Measurements from ENCODE around the gene GNAZ. TPM values are rescaled to one million over a fixed set of nuclear protein-coding genes. Genes with fewer than 3 reads are reported as not detected.

The GNAZ gene
- total RNA-seq, 4 donors from 2014 or later = 0.64 to 9.9 (median 2.6) TPM

GRCh38 chr22:23113847-23114720 lies 43.8 kb downstream of the GNAZ start:
- intact Hi-C loops (cut with DNase I) = no loop called here
- Histone ChIP-seq H3K27me3 (no peaks in the 10 kb centered on the region), H3K4me3 (no peak overlapping the region), H3K4me1 (no peaks in the 10 kb centered on the region), H3K27ac (no peak overlapping the region), H3K36me3 (no peaks in the 10 kb centered on the region), H3K9me3 (no peaks in the 10 kb centered on the region)
- TF ChIP-seq CTCF (IDR thresholded peaks at IDR 0.05) (no peak), POLR2A (IDR thresholded peaks at IDR 0.05) (no peak)
- 67 to 76% methylated on average over 3 to 12 of the region's 18 CpGs for WGBS, 2 donors
- DNase-seq = no peak

DNA sequence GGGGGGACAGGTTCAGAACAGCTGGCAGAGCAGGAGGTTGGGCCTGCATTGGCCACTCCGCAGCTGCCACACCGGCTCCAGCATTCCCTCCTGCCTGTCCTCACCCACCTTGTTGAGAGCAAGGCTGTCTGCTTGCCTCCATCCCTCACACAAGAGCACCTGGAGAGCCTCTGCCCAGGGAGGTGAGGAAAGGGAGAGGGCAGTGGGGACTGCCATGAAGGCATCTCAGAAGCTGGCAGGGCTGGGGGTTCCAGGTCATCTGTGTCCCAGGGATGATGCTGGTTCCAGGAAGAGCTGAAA lies 44.4 kb downstream of the GNAZ start:
- H3K9me3 ChIP-seq = no peaks in the 10 kb centered on the region
- intact Hi-C loops (cut with DNase I) = no loop called here
- no peak overlapping the region for H3K4me3 ChIP-seq
- no peaks in the 10 kb centered on the region for H3K36me3 ChIP-seq
- no peak for TF ChIP-seq POLR2A (IDR thresholded peaks at IDR 0.05)
- no peak for TF ChIP-seq CTCF (IDR thresholded peaks at IDR 0.05)
- H3K27ac ChIP-seq = no peak overlapping the region
- DNase-seq = no peak
- no peaks in the 10 kb centered on the region for H3K4me1 ChIP-seq
- H3K27me3 ChIP-seq = no peaks in the 10 kb centered on the region
- WGBS, 2 donors = 89 to 100% methylated on average over 2 of the region's 2 CpGs

DNA sequence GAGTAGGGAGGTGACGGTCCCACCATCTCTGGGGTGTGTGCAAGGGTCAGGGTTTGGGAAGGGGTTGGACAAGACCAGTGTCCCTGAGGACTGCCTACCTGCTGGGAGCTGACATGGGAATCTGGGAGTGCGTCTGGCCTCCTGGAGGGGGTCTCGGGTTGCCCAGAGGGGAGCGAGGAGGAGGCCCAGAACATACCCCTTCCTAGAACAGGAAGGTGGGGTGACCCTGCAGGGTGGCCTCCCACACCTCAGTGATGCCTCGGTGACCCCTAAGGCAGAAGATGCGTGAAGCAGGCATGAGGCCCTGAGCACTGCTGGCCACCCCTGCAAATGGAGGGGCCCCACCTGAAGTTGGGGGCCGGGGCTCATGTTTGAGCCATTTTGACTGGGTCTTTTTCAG lies 45.0 kb downstream of the GNAZ start:
- DNase-seq = no peak
- no peak overlapping the region for H3K4me3 ChIP-seq
- H3K4me1 ChIP-seq = no peaks in the 10 kb centered on the region
- intact Hi-C loops (cut with DNase I) = no loop called here
- H3K9me3 ChIP-seq = no peaks in the 10 kb centered on the region
- TF ChIP-seq POLR2A (IDR thresholded peaks at IDR 0.05) (no peak), CTCF (IDR thresholded peaks at IDR 0.05) (no peak)
- no peak overlapping the region for H3K27ac ChIP-seq
- WGBS, 2 donors = 79 to 86% methylated on average over 3 to 6 of the region's 7 CpGs
- no peaks in the 10 kb centered on the region for H3K27me3 ChIP-seq
- no peaks in the 10 kb centered on the region for H3K36me3 ChIP-seq

- H3K9me3 ChIP-seq = no peaks in the 10 kb centered on the region
- no peak for DNase-seq
- no peaks in the 10 kb centered on the region for H3K27me3 ChIP-seq
- no peak for TF ChIP-seq CTCF (IDR thresholded peaks at IDR 0.05)
- H3K4me1 ChIP-seq = no peaks in the 10 kb centered on the region
- 56 to 79% methylated on average over 7 to 8 of the region's 18 CpGs for WGBS, 2 donors
- intact Hi-C loops (cut with DNase I) = no loop called here
- no peak overlapping the region for H3K27ac ChIP-seq
- H3K36me3 ChIP-seq = no peaks in the 10 kb centered on the region
- no peak overlapping the region for H3K4me3 ChIP-seq
Measured at GRCh38 chr22:23115825-23116494, 45.6 kb downstream of the GNAZ start.

DNA sequence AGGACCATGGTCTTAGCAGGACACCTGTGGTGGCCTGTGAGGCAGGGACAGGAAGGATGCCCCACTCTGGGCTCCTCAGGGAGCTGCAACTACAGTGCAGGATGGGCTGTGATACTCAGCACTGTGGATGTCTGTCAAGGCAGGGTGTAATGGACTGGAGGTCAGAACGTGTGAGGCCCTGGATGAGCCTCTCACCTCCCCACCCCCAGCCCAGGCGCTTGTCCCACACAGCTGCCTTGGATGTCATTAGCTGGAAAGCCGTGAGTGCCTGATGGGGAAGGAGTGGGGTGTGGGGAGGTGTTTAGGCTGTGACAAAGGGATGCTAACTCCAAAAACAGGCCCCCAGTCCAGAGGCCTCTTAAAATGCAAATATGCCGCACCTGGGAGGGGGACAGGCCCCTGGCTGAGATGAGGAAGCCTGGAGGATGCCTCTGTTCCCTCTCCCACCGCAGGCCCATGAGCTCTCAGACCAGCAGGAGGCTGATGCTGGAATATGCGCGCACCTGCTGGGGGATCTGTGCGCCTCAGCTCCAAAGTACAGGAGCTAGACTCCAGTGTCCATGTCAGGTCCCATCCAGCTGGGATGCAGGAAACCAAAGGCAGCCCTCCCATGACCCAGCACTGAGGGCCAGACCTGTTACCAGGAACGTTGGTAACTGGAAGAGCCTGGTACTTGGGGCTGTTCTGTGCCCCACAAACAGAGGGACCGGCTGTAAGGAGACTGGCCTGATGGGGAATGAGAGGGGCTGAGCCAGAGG lies 46.4 kb downstream of the GNAZ start:
- H3K27ac ChIP-seq = no peak overlapping the region
- H3K27me3 ChIP-seq = no peaks in the 10 kb centered on the region
- H3K4me1 ChIP-seq = no peaks in the 10 kb centered on the region
- no peak for DNase-seq
- TF ChIP-seq CTCF (IDR thresholded peaks at IDR 0.05) (no peak), POLR2A (IDR thresholded peaks at IDR 0.05) (no peak)
- intact Hi-C loops (cut with DNase I) = no loop called here
- 68 to 86% methylated on average over 6 to 8 of the region's 10 CpGs for WGBS, 2 donors
- H3K9me3 ChIP-seq = no peaks in the 10 kb centered on the region
- H3K4me3 ChIP-seq = no peak overlapping the region
- H3K36me3 ChIP-seq = no peaks in the 10 kb centered on the region

Measured in esophagus squamous epithelium (tissue), 5 donors.